H1 (cell line): ENCODE results near the gene ST14. TPM values are rescaled to one million over a fixed set of nuclear protein-coding genes. Genes with fewer than 3 reads are reported as not detected.
"Not testable (repeated sequence)": the region's sequence is repeated elsewhere in the genome, so short reads cannot be mapped to it uniquely, and the experiment has no call there.

Experiments used
- CTCF ChIA-PET: fragments of 300-600 bp; sonication (Branson Sonifier 250); formaldehyde crosslinking; loops from one replicate; lab custom pipeline; 2021; ENCODE audit not compliant: partially characterized antibody; lab: Charles Lee
- POLR2A ChIA-PET: fragments of 300-600 bp; sonication (Branson Sonifier 250); formaldehyde crosslinking; loops from one replicate; lab custom pipeline; 2021; ENCODE audit warnings: inconsistent platforms; ENCODE audit not compliant: partially characterized antibody; lab: Charles Lee
- DNase-seq, 2 experiments: peaks; one replicate each; pipeline versions ENCODE4 v3.0.0 to v3.0.0-alpha.2; 2010 to 2022; ENCODE audit warnings: low spot score in 2 of 2, low read depth in 1 of 2, mixed read lengths in 1 of 2
- FAIRE-seq: peaks from 2 replicates; lab custom pipeline; 2011; peaks lifted over from hg19 to GRCh38; lab: Jason Lieb, UNC
- H2AFZ ChIP-seq: 2 replicates; pipeline ENCODE4 v1.8.1; 2012; ENCODE audit warnings: low read length, inconsistent platforms
- H2AK5ac ChIP-seq: 2 replicates; pipeline ENCODE4 v1.6.1; 2013; ENCODE audit warnings: low read depth, low read length
- H2BK120ac ChIP-seq: replicated peaks from 2 replicates; pipeline ENCODE3; 2013; ENCODE audit warnings: low read depth, low read length, inconsistent platforms
- H2BK12ac ChIP-seq: 2 replicates; pipeline ENCODE4 v1.6.1; 2013; ENCODE audit warnings: low read depth, low read length
- H2BK15ac ChIP-seq: 2 replicates; pipeline ENCODE4 v1.6.1; 2013; ENCODE audit warnings: low read length
- H2BK20ac ChIP-seq: 2 replicates; pipeline ENCODE4 v1.6.1; 2013; ENCODE audit warnings: low read length
- H2BK5ac ChIP-seq: 2 replicates; pipeline ENCODE4 v1.6.1; 2013; ENCODE audit warnings: low read depth, low read length
- H3K14ac ChIP-seq: 2 replicates; pipeline ENCODE4 v1.6.1; 2013; ENCODE audit warnings: inconsistent platforms; ENCODE audit not compliant: insufficient read length
- H3K18ac ChIP-seq: 2 replicates; pipeline ENCODE4 v1.6.1; 2013; ENCODE audit warnings: low read length; ENCODE audit errors: extremely low read depth
- H3K23ac ChIP-seq: 2 replicates; pipeline ENCODE4 v1.6.1; 2013; ENCODE audit warnings: inconsistent platforms; ENCODE audit not compliant: insufficient read length
- H3K23me2 ChIP-seq: 2 replicates; pipeline ENCODE4 v1.6.1; 2013; ENCODE audit warnings: low read depth, low read length
- H3K27ac ChIP-seq: 2 replicates; pipeline ENCODE4 v1.6.1; 2011; ENCODE audit warnings: low read depth, low read length, inconsistent platforms
- H3K27me3 ChIP-seq, 4 experiments: replicated peaks in 1 of 4; 1 replicate in 1 of 4; 2 replicates in 3 of 4; pipeline versions ENCODE4 v1.6.1 to v1.8.1; 2011 to 2013; ENCODE audit warnings: low read length in 3 of 4, mild to moderate bottlenecking in 3 of 4, inconsistent platforms in 2 of 4, mixed read lengths in 2 of 4, moderate library complexity in 1 of 4; ENCODE audit not compliant: control insufficient read depth in 3 of 4, insufficient read depth in 3 of 4; ENCODE audit errors: extremely low read depth in 1 of 4
- H3K36me3 ChIP-seq, 4 experiments: 2 replicates each; pipeline versions ENCODE4 v1.6.1 to v1.8.1; 2011 to 2013; ENCODE audit warnings: mild to moderate bottlenecking in 4 of 4, low read length in 3 of 4, moderate library complexity in 2 of 4, control low read depth in 1 of 4, inconsistent platforms in 1 of 4; ENCODE audit not compliant: insufficient read depth in 4 of 4, control insufficient read depth in 2 of 4
- H3K4ac ChIP-seq: replicated peaks from 2 replicates; pipeline ENCODE3; 2013; ENCODE audit warnings: low read length, low read depth, mixed read lengths, inconsistent platforms; ENCODE audit not compliant: insufficient read length
- H3K4me1 ChIP-seq, 4 experiments: replicated peaks in 1 of 4; 1 replicate in 1 of 4; 2 replicates in 3 of 4; pipeline versions ENCODE4 v1.6.1 to v1.8.1; 2011 to 2013; ENCODE audit warnings: low read length in 3 of 4, inconsistent platforms in 2 of 4, mixed read lengths in 1 of 4; ENCODE audit not compliant: insufficient read depth in 4 of 4, control insufficient read depth in 3 of 4
- H3K4me2 ChIP-seq, 2 experiments: 2 replicates each; pipeline versions ENCODE4 v1.6.1 to v1.8.1; 2011 to 2013; ENCODE audit warnings: low read depth in 2 of 2, low read length in 2 of 2, control low read depth in 1 of 2, inconsistent platforms in 1 of 2, mild to moderate bottlenecking in 1 of 2; ENCODE audit not compliant: insufficient read depth in 1 of 2
- H3K4me3 ChIP-seq, 4 experiments: fragments of 200-600, 300-600 bp in 1 of 4; sonication (generic), shearing (Covaris generic), sonication (Bioruptor Twin) in 1 of 4; 2 replicates each; pipeline versions ENCODE4 v1.5.1 to v1.8.1; 2011 to 2016; ENCODE audit warnings: low read length in 4 of 4, low read depth in 3 of 4, control low read depth in 2 of 4, inconsistent platforms in 2 of 4, mild to moderate bottlenecking in 2 of 4, mixed read lengths in 1 of 4, moderate library complexity in 1 of 4; ENCODE audit not compliant: insufficient read depth in 2 of 4; ENCODE audit errors: extremely low read depth in 1 of 4
- H3K56ac ChIP-seq: replicated peaks from 2 replicates; pipeline ENCODE3; 2013; ENCODE audit warnings: low read depth, mild to moderate bottlenecking, mixed read lengths, low read length, inconsistent platforms; ENCODE audit not compliant: insufficient read length
- H3K79me1 ChIP-seq: 2 replicates; pipeline ENCODE4 v1.6.1; 2013; ENCODE audit warnings: low read depth, low read length, control low read depth
- H3K79me2 ChIP-seq, 2 experiments: 2 replicates each; pipeline versions ENCODE4 v1.6.1 to v1.8.1; 2012 to 2013; ENCODE audit warnings: low read length in 2 of 2, mild to moderate bottlenecking in 2 of 2, inconsistent platforms in 1 of 2; ENCODE audit not compliant: insufficient read depth in 2 of 2, control insufficient read depth in 1 of 2
- H3K9ac ChIP-seq, 4 experiments: replicated peaks in 1 of 4; 1 replicate in 1 of 4; 2 replicates in 3 of 4; pipeline versions ENCODE4 v1.6.1 to v1.8.1; 2011 to 2013; ENCODE audit warnings: low read depth in 3 of 4, low read length in 3 of 4, control low read depth in 2 of 4, mild to moderate bottlenecking in 2 of 4, moderate library complexity in 2 of 4, inconsistent platforms in 1 of 4; ENCODE audit errors: extremely low read depth in 1 of 4
- H3K9me3 ChIP-seq, 2 experiments: 2 replicates each; pipeline versions ENCODE4 v1.6.1 to v1.8.1; 2012 to 2013; ENCODE audit warnings: mild to moderate bottlenecking in 2 of 2, moderate library complexity in 2 of 2, control low read depth in 1 of 2, inconsistent platforms in 1 of 2, low read depth in 1 of 2, low read length in 1 of 2, mixed read lengths in 1 of 2; ENCODE audit not compliant: insufficient read depth in 2 of 2
- H4K20me1 ChIP-seq, 2 experiments: replicated peaks in 1 of 2; 2 replicates each; pipeline versions ENCODE3 to v1.8.1; 2011 to 2013; ENCODE audit warnings: inconsistent platforms in 2 of 2, low read length in 2 of 2, mild to moderate bottlenecking in 1 of 2; ENCODE audit not compliant: insufficient read depth in 2 of 2, control insufficient read depth in 1 of 2
- H4K5ac ChIP-seq: 2 replicates; pipeline ENCODE4 v1.6.1; 2013; ENCODE audit warnings: low read length, low read depth, mixed read lengths, inconsistent platforms; ENCODE audit not compliant: insufficient read length
- H4K8ac ChIP-seq: 2 replicates; pipeline ENCODE4 v1.8.0; 2013; ENCODE audit warnings: mild to moderate bottlenecking, moderate library complexity, low read length, inconsistent platforms; ENCODE audit not compliant: insufficient read depth; ENCODE audit errors: extremely low read depth
- H4K91ac ChIP-seq: replicated peaks from 2 replicates; pipeline ENCODE3; 2013; ENCODE audit warnings: low read length, mixed read lengths, inconsistent platforms; ENCODE audit not compliant: insufficient read length
- WGBS, 2 experiments: shearing (Covaris generic) in 1 of 2; methylation state at CpG; one replicate each; pipeline versions ENCODE4 v1.1.6 to v1.1.7; 2013 to 2015; ENCODE audit warnings: low lambda C conversion rate in 2 of 2, mixed read lengths in 2 of 2, inconsistent platforms in 1 of 2, low coverage in 1 of 2, missing lambda C conversion rate in 1 of 2; ENCODE audit not compliant: insufficient replicate concordance in 2 of 2, insufficient coverage in 1 of 2, insufficient read length in 1 of 2; ENCODE audit errors: extremely low coverage in 1 of 2, missing lambda C conversion rate in 1 of 2; 5-methylcytosine and 5-hydroxymethylcytosine counted together
- polyA plus RNA-seq, 7 experiments: library from polyadenylated mRNA; depleted of rRNA in 3 of 7; stranded (reverse) in 5 of 7; unstranded in 2 of 7; fragments of >200 nt in 5 of 7; fragments of 200-250 nt in 2 of 7; gene quantifications; 1 replicate in 5 of 7; 2 replicates in 1 of 7; 4 replicates in 1 of 7; pipeline versions ENCODE4 v1.2.1 to v1.2.3, GENCODE V29; 2011 to 2013; ENCODE audit warnings: missing spikeins in 2 of 7, mixed read lengths in 2 of 7
- total RNA-seq: library from RNA; stranded (reverse); fragmentation: NEBNext Ultra II Directional; extraction: Animal tissue kit (Norgen Biotek cat#: 25700); gene quantifications from 2 replicates; pipeline ENCODE4 v1.2.1, GENCODE V29; 2021

The ST14 gene
- total and polyA plus RNA-seq, 2 of the 8 experiments (the other 6 are each of a cell fraction or from before 2014, with no cell fraction given) = 22.4 to 24.9 TPM

- H3K4ac ChIP-seq, H3K23me2 ChIP-seq, H3K4me1 ChIP-seq, H3K14ac ChIP-seq, H2BK5ac ChIP-seq, H3K56ac ChIP-seq, H3K27me3 ChIP-seq, H4K20me1 ChIP-seq, POLR2A ChIA-PET, CTCF ChIA-PET, H4K8ac ChIP-seq, H3K4me3 ChIP-seq, H2AFZ ChIP-seq, H3K9me3 ChIP-seq, H4K5ac ChIP-seq, H3K9ac ChIP-seq, H2BK15ac ChIP-seq, H3K4me2 ChIP-seq, H2AK5ac ChIP-seq, H3K27ac ChIP-seq, H3K79me1 ChIP-seq, H3K18ac ChIP-seq, H4K91ac ChIP-seq, H3K23ac ChIP-seq, H2BK12ac ChIP-seq, H3K79me2 ChIP-seq, H2BK120ac ChIP-seq, H2BK20ac ChIP-seq, DNase-seq, FAIRE-seq: not testable (repeated sequence)
- H3K36me3 ChIP-seq = peaks cover 4 to 28% (median 18%) of the 10 kb centered on the region in 4 experiments; a peak in 6 of 8 replicates
Measured at GRCh38 chr11:130233486-130233885, 73.9 kb downstream of the ST14 start.

GRCh38 chr11:130233888-130234287 is 74.3 kb downstream of the ST14 start:
- peaks cover 4 to 29% (median 19%) of the 10 kb centered on the region in 4 experiments; a peak in 6 of 8 replicates for H3K36me3 ChIP-seq
- H2BK5ac ChIP-seq, H2BK12ac ChIP-seq, H3K4me3 ChIP-seq, H2AFZ ChIP-seq, FAIRE-seq, H3K23me2 ChIP-seq, H3K4me2 ChIP-seq, H2BK15ac ChIP-seq, H3K27me3 ChIP-seq, H4K91ac ChIP-seq, H3K18ac ChIP-seq, H3K14ac ChIP-seq, H3K56ac ChIP-seq, H4K5ac ChIP-seq, H4K8ac ChIP-seq, DNase-seq, H3K4ac ChIP-seq, CTCF ChIA-PET, H2AK5ac ChIP-seq, H3K9me3 ChIP-seq, H3K79me1 ChIP-seq, H3K4me1 ChIP-seq, H3K9ac ChIP-seq, H2BK20ac ChIP-seq, POLR2A ChIA-PET, H2BK120ac ChIP-seq, H4K20me1 ChIP-seq, H3K27ac ChIP-seq, H3K23ac ChIP-seq, H3K79me2 ChIP-seq: not testable (repeated sequence)
- 95% methylated on average over 2 of the region's 3 CpGs; no CpG with 5 or more reads in 1 of the 2 experiments for WGBS, 2 experiments
